OCI-M2 (cell line): ENCODE data around the gene ERICH6B.

ENCODE experiments used
- DNase-seq: peaks from one replicate; lab custom pipeline; 2025; ENCODE audit not compliant: unreplicated experiment; lab: John Stamatoyannopoulos, UW

The ERICH6B gene

DNA sequence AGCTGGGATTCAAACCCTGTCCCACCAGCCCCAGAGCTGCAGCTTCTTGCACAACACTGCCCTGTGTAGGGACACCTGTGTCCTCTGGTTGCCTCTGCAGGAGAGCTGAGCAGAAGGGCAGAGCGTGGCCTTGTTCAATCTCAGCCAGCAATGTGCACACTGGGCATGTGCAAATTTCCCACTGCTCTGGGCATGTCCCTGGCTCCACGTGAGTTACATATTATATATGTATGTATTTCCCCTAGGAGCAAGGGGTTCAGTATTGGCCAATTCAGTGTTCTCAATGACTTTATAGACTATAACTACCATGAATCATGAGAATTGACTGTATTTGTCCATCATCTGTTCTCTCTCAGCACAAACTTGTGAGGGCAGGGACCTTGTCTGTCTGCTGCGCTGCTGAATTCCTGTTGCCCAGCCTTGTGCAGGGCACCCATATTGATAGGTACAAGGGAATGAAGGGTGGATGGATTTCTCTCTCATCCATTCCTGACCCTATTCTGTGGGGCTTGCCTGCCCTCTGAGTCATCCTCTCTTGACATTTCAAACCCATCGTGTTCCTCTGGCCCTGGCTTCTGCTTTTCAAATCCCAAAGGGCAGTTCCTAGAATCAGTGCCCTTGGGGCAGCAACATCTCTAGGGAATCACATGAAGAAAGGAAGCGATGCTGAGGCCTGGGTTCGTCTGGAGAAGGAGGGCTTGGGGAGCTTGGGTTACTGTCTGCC lies 69.7 kb downstream of the ERICH6B start:
- DNase-seq, result no peak

DNA sequence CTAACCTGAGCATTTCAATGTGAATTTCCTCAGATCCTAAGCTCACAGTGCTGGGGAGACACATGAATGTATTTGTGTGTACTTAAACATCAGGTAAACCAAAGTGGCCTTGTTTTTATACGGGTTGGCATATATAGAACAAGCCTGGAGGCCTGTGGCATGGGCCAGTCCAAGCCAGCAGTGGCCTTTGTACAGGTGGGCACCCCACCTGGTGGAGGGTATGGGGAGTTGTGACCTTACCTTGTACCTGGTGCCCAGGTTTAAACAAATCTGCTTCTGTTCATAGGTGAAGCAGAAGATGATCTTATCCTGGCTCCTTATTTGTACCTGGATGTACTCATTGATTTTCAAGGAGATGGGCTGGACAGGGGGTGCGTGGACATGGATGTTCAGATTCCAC lies 71.0 kb downstream of the ERICH6B start:
- no peak for DNase-seq

DNA sequence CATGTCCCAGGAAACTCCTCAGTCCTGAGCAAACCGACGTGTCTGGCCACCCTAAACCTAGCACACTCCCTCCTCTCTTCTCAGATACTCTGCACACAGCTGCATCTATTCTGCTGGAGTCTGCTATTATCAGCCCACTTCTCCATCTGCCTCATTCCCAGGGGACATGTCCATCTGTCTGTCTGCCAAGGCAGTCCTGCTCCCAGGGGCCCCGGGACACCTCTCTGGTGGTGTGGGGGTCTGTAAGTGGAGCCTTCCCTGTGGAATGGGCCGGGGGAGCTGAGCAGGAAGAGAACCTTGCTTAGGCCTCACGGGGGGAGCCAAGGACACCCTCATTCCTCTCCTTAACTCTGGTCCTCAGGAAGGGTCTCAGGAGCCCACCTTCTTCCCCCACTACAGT lies 72.7 kb downstream of the ERICH6B start:
- no peak for DNase-seq

DNA sequence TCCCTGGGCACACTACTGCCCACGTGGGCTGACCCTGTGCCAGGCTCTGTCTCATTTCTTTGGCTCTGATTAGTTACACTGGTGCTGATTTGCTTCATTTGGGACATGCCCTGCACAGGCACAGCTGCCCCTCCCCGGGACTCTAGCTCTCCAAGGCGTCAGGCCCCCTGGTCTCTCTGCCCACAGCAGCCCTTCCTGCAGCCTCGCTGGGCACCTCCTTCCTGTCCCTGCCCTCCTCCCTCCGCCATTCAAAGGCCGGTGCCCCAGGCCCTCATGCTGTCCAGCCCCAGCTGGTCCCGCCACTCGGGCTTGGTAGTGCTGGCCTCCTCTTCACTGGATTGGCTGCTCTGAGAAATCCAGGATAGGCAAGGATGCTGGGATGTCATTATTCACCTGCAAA lies 73.1 kb downstream of the ERICH6B start:
- no peak for DNase-seq

DNA sequence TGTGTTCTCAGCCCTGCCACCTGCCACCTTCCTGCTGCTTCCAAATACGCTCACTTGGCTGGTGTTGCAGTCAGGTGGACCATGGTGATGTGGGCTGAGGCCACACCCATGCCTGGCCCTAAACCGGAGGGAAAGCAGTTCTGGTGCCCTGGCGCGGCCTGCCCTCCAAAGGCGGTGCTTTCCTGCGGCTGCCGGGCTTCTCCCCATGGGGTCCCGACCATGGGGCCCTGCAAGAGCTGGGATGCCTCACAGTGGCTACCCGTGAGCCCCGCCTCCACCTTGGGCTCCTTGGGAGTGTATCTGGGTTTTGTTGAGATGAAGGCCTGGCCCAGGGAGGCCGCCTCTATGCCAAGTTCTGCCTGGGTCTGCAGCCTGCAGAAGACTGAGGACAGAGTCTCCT lies 73.7 kb downstream of the ERICH6B start:
- no peak for DNase-seq

DNA sequence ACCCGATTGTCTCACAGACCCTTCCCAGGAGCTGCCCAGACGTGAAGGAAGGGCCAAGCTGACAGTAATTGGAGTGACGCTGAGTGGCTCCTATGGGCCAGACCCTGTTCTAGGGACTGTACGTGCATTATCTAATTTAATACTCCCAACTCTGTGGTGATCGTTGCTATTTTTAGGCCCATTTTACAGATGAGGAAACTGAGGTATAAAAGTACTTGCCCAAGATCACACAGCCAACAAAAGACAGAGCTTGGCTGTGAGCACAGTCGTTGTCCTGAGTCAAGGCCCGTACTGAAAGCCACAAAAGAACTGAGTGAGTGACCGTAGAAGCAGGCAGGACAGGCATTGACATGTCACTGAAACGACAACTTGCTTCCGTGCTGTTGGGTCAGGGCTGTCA lies 74.7 kb downstream of the ERICH6B start:
- no peak for DNase-seq

DNA sequence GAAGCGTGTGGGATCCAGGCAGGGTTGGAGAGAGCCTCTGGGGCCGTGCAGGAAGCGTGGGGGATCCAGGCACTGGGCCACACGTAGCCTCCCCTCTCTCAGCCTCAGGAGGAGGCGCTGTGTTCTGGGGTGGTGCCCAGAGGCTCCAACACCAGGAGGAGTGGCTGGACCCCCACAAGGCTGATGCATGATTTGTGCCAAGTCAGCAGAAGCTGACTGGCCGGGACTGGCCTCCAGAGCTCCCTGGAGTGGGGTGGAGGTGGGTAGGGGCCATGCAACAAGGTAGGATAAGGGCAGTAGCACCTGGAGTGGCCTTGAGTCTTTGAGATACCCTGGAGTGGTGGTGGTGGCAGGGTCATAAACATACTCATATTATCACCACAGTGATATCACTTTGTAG lies 75.3 kb downstream of the ERICH6B start:
- no peak for DNase-seq

DNA sequence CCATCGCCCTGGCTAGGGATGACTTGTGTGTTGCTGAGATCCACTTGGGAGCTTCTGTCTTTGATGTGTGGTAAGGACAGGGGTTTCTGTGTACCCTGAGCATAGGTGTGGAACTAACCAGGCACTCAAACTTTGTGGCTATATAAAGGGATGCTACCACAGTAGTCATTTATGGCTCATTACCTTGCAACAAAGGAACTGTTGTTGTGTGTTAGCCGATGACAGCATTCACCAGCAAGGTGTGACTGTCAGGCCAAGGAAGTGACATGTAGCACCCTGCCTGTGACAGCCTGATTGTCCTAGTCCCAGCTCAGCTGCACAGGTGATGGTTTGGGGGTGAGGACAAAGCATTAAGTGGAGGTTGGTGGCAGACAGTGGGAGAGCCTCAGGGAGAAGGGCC lies 77.2 kb downstream of the ERICH6B start:
- DNase-seq, result no peak

DNA sequence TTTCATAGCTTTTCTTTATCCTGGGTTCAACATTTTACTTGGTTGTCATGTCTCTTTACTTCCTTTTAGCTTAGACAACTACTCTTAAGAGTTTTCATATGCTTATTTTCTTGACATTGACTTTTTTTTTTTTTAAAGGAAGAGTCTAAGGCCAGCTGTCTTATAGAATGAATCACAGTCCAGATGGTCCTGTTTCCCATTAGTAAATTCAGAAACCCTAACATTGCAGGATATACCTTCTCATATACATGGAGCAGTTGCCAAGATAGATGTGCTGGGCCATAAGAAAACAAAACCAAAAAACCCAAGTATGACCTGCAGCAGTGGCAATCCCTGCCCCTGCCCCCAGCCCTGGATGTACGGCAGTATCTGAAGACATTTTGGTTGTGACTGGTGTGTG lies 78.0 kb downstream of the ERICH6B start:
- DNase-seq, result no peak

DNA sequence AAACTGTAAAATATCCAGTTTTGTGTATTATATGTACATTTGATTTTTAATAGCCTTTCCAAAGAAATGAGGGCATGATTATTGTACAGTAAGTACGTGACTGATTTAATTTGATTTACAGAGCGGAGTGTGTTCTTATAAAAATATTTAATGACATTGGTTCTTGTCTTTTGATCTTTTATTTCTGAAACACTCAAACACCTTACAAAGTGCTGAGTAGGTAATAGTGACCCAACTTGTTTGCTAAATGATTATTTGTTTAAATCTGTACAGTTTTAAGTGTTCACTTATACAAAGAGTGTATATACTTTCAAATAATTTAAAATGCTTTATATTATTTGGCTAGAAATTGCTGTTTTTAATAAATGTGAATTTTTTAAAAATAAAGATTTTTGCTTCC lies 79.3 kb downstream of the ERICH6B start:
- no peak for DNase-seq

DNA sequence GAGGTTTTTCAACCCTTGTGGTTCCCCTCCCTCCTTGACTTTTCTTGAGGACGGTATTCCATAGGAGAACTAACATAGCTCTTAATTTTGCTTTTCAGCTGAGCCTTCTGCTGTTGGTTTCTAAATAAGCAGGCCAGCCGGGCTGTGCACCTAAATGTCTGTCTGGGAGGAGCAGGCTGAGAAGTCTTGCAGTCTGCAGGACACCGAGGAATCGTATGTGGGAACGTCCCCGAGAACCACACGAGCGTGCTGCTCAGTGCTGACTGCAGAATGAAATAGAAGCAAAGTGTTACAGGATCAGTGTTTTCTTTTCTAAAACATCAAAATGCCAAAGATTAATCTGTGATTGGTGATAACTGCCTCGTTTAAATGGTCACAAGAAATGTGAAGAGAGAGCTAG lies 80.9 kb downstream of the ERICH6B start:
- DNase-seq, result no peak

DNA sequence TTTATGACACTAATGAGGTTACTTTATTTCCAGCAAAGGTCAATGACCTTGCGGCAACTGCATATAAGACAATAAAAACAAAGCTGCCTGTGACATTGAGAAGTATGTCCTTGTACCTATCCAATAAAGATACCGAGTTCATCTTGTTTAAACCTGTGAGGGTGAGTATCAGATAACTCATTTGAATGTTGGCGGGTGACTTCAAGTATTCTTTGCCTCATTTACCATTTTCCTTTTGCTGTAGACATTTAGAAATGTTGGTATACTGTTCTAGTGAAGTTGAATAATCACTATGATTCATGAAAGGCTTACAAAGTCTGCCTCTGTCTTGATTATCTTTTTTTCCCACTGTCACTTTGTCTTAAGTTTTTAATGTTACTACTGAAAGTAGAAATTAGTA lies 85.8 kb downstream of the ERICH6B start:
- no peak for DNase-seq

DNA sequence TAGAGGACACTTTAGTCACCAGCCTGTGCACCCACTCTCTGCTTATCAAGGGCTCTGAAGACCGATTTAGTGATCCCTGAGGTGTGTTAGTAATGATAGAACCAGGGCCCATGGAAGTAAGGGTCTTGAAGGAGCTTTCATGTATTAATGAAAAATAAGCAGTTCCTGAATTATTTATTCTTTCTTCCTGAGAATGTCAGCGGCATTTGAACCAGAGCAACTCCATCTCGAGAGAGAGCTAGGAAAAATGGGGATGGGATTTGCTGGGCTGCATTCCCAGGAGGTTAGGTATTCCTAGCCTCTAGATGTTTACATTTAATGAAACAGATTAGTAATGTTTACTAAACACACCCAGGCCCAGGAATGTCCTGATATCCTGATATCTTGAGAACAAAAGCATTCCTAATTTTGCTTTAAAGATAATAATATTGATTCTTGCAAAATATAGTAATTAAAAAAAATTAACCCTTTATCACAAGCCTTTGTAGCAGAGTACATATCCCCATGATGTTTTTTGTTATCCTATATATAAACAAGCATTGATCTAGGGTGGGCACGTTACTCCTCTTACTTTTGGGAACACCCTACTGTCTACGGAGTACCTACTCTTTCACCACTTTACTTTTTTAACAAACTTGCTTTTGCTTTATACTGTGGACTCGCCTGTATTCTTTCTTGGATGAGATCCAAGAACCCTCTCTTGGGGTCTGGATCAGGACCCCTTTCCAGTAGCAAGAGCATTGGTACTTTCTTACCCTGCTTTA lies 87.7 kb downstream of the ERICH6B start:
- DNase-seq, result no peak

DNA sequence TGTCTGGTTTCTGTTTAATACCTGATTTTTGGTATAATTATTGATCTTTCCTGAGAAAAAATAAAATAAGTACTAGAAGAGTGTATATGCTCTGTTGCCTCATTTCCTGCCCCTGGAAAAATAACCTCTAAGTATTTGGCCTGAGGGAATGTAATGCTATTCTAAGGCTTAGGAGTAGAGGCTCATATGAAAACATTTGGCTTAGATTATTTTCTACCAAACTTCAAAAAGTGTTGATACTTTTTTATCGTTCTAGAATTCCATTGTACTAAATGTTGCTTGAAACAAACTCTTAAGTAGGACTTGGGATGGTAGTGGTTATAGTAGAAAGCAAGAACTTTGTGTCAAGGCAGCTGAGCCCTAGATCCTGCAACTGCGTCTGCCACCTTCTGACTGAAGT lies 93.0 kb downstream of the ERICH6B start:
- DNase-seq, result no peak

DNA sequence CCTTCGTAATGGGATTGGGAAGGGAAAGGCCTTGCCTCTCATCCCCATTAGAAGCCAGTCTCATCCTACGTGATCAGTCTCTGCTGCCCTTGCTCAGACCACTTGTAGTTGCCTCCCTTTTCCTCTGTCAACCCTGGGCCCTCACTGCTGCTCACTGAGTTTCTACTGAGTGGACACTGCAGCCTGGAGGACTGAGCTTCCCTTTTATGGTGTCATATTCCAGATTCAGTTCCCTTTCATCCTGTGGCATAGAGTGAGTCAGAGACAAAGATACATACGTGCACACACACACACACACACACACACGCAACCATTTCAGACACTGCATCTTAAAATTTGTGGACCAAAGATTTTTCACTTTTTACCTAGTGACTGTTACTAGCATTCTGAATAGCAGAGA lies 94.2 kb downstream of the ERICH6B start:
- no peak for DNase-seq

DNA sequence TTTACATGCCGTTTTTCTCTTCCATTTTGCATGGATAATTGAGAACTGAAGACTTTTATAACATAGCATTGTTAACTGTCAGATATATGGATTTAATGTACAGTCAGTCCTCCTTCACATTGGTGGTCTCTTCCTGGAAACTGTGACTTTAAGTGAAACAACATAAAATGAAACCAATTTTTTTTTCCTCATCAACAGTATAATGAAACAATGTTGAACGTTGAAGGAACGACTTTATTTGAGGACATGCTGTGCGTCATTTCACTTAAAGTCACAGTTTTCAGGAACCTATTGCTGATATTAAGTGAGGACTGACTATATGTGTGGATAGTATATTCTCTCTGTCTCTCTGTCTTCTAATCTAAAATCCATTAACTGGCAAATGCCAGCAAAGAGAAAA lies 96.0 kb downstream of the ERICH6B start:
- DNase-seq, result no peak

DNA sequence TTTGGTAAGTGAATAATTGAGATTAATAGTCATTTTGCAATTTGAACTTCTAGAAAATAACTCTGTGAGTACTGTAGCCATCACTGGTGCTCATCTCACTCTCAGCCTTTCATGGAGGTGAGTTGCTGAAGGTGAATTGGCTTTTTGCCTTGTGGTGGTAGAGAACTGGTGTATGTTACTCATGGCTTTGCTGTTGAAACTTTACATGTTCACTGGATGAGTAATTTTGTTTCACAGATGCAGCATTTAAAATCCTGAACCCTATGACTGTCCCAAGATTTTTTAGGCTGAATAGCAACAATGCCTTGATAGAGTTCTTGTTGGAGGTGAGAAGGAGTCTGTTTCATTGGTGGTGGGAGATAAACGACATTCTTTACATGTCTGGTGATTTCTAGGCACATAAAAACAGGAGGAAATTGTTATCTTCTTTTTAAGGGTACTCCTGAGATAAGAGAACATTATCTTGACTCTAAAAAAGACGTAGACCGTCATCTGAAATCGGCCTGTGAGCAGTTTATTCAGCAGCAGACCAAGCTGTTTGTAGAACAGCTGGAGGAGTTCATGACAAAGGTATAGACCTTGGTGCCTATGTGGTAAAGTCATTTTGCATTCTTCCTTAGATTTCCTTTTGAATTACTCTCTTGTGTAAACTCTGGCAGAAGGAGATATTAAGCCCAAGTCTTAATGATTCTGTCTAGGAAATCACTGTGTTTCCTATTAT lies 96.9 kb downstream of the ERICH6B start:
- DNase-seq, result no peak

DNA sequence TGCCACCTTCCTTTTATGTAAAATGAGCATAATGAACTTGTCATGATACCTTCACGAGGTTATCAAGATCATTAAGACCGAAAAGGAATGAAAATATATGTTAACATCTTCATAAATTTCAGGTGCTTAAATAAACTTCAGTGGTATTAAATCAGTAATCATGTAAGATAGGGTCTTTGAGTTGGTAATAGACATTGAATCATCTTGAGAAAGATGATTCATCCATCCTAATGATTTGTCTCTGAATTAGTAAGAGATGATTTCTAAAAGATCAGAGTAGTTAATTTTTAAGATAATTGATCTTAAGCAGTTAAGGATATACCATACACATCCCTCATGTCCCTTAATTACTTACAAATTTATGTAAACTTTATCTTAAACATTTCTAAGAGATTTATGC lies 98.8 kb downstream of the ERICH6B start:
- DNase-seq, result no peak

DNA sequence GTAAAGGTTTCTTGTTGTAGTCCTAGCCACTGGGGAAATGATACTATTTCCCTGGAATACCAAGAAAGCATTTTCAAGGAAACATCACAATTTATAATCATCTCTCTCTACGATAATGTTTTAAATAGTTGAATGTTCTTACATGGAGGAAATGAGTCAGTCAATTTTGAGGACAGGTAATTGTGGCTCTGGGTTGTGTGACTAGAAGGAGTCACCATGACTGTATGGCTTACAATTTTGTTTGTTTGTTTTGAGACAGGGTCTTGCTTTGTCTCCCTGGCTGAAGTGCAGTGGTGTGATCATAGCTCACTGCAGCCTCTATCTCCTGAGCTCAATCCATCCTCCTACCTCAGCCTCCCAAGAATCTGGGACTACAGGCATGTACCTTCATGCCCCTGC lies 103.4 kb downstream of the ERICH6B start:
- no peak for DNase-seq

DNA sequence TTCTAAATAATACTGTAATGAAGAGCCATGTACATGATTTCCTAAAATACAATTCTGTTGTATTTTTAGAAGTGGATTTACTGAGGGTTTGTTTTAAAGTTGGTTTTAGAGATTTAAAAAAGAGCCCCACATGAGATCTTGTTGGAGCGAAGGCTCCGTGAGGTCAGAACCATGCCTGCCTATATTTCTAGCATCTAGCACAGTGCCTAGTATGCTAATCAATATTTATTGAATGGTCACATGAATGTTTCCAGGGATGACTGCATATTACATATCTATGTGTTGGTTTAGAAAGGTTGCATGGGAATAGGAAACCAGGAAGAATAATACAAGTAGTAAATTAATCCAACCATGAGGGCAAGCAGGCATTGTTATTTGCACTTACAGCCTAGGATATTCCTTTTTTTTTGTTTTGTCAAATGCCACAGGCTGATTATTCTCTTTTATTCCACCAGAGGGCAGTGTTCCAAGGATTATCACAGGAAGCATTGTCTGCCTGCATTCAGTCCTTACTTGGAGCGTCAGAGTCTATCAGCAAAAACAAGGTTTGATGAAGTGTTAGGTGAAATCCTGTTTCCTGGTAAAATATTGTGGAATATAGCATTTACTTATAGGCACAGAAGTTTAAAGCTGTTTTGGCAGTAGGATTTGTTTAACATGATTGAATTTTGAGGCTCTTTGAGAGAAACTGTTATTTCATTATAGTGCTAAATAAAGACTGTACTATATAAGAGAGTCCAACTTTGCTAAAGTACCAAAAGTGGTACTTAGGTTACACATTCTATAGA lies 104.0 kb downstream of the ERICH6B start:
- no peak for DNase-seq

DNA sequence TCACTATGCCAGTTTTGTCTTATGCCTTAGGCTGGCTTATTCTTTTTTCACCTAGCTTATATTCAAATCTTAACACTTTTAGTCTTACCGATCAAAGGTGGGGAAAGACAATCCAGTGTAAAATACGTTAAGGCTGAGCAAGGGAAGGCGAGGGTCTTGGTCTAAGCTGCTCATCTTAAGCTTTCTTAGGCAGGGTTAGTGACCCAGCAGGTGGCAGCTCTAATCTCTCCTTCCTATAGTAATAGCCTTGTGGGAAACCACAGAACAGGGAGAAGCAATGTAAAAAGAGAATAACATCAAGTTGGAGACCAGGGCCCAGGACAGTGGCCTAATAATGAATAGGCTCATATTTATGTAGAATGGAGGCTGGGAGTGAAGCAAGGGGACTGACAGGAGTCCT lies 104.9 kb downstream of the ERICH6B start:
- no peak for DNase-seq
